ENCODE data around the gene OXSM.

Gene OXSM

GRCh38 chr3:25821746-25822573, 32.1 kb downstream of the OXSM start:
- DNase-seq (ENCODE audit: extremely low read depth, low read depth) = no peak
- TF ChIP-seq CTCF (IDR thresholded peaks at IDR 0.05; ENCODE audit: low read depth, low read length) = no peak

GRCh38 chr3:25823314-25823713, 33.4 kb downstream of the OXSM start:
- DNase-seq (ENCODE audit: extremely low read depth, low read depth) = no peak
- TF ChIP-seq CTCF (IDR thresholded peaks at IDR 0.05; ENCODE audit: low read depth, low read length) = no peak

GRCh38 chr3:25826510-25826909, 36.6 kb downstream of the OXSM start:
- DNase-seq (ENCODE audit: extremely low read depth, low read depth) = no peak
- no peak for TF ChIP-seq CTCF (IDR thresholded peaks at IDR 0.05; ENCODE audit: low read depth, low read length)

- TF ChIP-seq CTCF (IDR thresholded peaks at IDR 0.05; ENCODE audit: low read depth, low read length) = no peak
- no peak for DNase-seq (ENCODE audit: extremely low read depth, low read depth)
These were observed 40.7 kb downstream of the OXSM start for GRCh38 chr3:25830373-25831280.

GRCh38 chr3:25831578-25831977, 41.7 kb downstream of the OXSM start:
- DNase-seq (ENCODE audit: extremely low read depth, low read depth) = no peak

GRCh38 chr3:25834346-25834745, 44.5 kb downstream of the OXSM start:
- TF ChIP-seq CTCF (IDR thresholded peaks at IDR 0.05; ENCODE audit: low read depth, low read length) = no peak
- DNase-seq (ENCODE audit: extremely low read depth, low read depth) = no peak

More at GRCh38 chr3:25831578-25831977, 41.7 kb downstream of the OXSM start:
- peak; percentile 50 for TF ChIP-seq CTCF (IDR thresholded peaks at IDR 0.05; ENCODE audit: low read depth, low read length)

GRCh38 chr3:25836579-25836978, 46.7 kb downstream of the OXSM start:
- TF ChIP-seq CTCF (IDR thresholded peaks at IDR 0.05; ENCODE audit: low read depth, low read length) = no peak
- no peak for DNase-seq (ENCODE audit: extremely low read depth, low read depth)

Measured in AG09319 (cell line).